HG02571 (cell line): ENCODE results near the gene MIGA1.
"Not testable (repeated sequence)": the region's sequence is repeated elsewhere in the genome, so short reads cannot be mapped to it uniquely, and the experiment has no call there.

Source experiments
- ATAC-seq: cut with Tn5 transposase; IDR thresholded peaks from one replicate; pipeline ENCODE4 v1.9.1; 2021; ENCODE audit warnings: mild to moderate bottlenecking, moderate library complexity; ENCODE audit not compliant: unreplicated experiment

The MIGA1 gene

GRCh38 chr1:77906019-77906545 is 126.6 kb downstream of the MIGA1 start:
- no peak for ATAC-seq

GRCh38 chr1:77906624-77907023 is 127.2 kb downstream of the MIGA1 start:
- ATAC-seq = no peak

GRCh38 chr1:77910116-77910515 is 130.7 kb downstream of the MIGA1 start:
- ATAC-seq = no peak

GRCh38 chr1:77918918-77919317 is 139.5 kb downstream of the MIGA1 start:
- not testable (repeated sequence) for ATAC-seq

GRCh38 chr1:77925518-77925917 is 146.1 kb downstream of the MIGA1 start:
- no peak for ATAC-seq

GRCh38 chr1:77925956-77926355 is 146.5 kb downstream of the MIGA1 start:
- no peak for ATAC-seq

GRCh38 chr1:77926561-77927357 is 147.3 kb downstream of the MIGA1 start:
- no peak for ATAC-seq

- ATAC-seq = no peak
Observed at GRCh38 chr1:77927414-77927813, 148.0 kb downstream of the MIGA1 start.
